HCT116 (cell line): ENCODE measurements around the gene BLOC1S2. TPM values are rescaled to one million over a fixed set of nuclear protein-coding genes. Genes with fewer than 3 reads are reported as not detected.

Source experiments
- ATAC-seq: fragments of 200-7000 bp; cut with Tn5 transposase; 2 replicates; pipeline ENCODE4 v1.9.1; 2020; ENCODE audit warnings: mild to moderate bottlenecking, moderate library complexity
- BruUV-seq: library from RNA; stranded (reverse); fragments of 400-500 nt; replicated peaks from 2 replicates; lab custom pipeline; 2021; lab: Mats Ljungman, UMichigan
- CTCF ChIA-PET: fragments of 300-600 bp; sonication (Branson Sonifier 250); formaldehyde crosslinking; loops from one replicate; lab custom pipeline; 2021; ENCODE audit warnings: antibody characterized with exemption; lab: Charles Lee
- POLR2A ChIA-PET: fragments of 300-600, 350-600 bp; sonication (Branson Sonifier 250); formaldehyde crosslinking; loops from one replicate; lab custom pipeline; 2021; ENCODE audit warnings: antibody characterized with exemption; lab: Charles Lee
- RAD21 ChIA-PET, 2 experiments: fragments of 300-600 bp; sonication (Branson Sonifier 250); formaldehyde crosslinking; loops; one replicate each; lab custom pipeline; 2023; ENCODE audit warnings: low total read pairs in 2 of 2; ENCODE audit not compliant: uncharacterized antibody in 2 of 2, unreplicated experiment in 2 of 2, low non-redundant PET in 1 of 2; lab: Charles Lee
- DNase-seq: peaks from one replicate; pipeline ENCODE4 v3.0.0-alpha.2; 2010; ENCODE audit warnings: low read depth, low spot score
- H2AFZ ChIP-seq: fragments of 200-600 bp; shearing (Covaris generic), sonication (generic); 2 replicates; pipeline ENCODE4 v1.6.1; 2017; ENCODE audit warnings: low read depth, mixed run types, mixed read lengths, antibody characterized with exemption, low read length; ENCODE audit not compliant: poor library complexity, severe bottlenecking
- H3K27ac ChIP-seq: 2 replicates; pipeline ENCODE4 v1.5.1; 2012; ENCODE audit warnings: low read depth, low read length
- H3K27me3 ChIP-seq: fragments of 200-600 bp; sonication (generic); 2 replicates; pipeline ENCODE4 v1.6.1; 2016; ENCODE audit warnings: mixed run types, low read length, mixed read lengths; ENCODE audit not compliant: insufficient read depth
- H3K36me3 ChIP-seq, 2 experiments: fragments of 200-500 bp in 1 of 2; fragments of 200-600 bp in 1 of 2; sonication (Bioruptor generic) in 1 of 2; sonication (generic) in 1 of 2; 2 replicates each; pipeline versions ENCODE4 v1.5.1 to v1.6.1; 2014 to 2016; ENCODE audit warnings: low read length in 2 of 2, inconsistent platforms in 1 of 2, mixed read lengths in 1 of 2, mixed run types in 1 of 2; ENCODE audit not compliant: insufficient read depth in 2 of 2, control insufficient read depth in 1 of 2
- H3K4me1 ChIP-seq, 2 experiments: fragments of 200-600 bp in 1 of 2; sonication (generic) in 1 of 2; 2 replicates each; pipeline versions ENCODE4 v1.5.1 to v1.6.1; 2012 to 2017; ENCODE audit warnings: low read length in 2 of 2, inconsistent platforms in 1 of 2, mild to moderate bottlenecking in 1 of 2, mixed read lengths in 1 of 2, mixed run types in 1 of 2, moderate library complexity in 1 of 2; ENCODE audit not compliant: insufficient read depth in 2 of 2, control insufficient read depth in 1 of 2
- H3K4me2 ChIP-seq: fragments of 200-600 bp; sonication (generic); 2 replicates; pipeline ENCODE4 v1.6.1; 2017; ENCODE audit warnings: mixed run types, low read length, mixed read lengths
- H3K4me3 ChIP-seq, 2 experiments: fragments of 200-600 bp in 1 of 2; sonication (generic) in 1 of 2; replicated peaks in 1 of 2; 2 replicates each; pipeline ENCODE4 v1.5.1; 2011 to 2016; ENCODE audit warnings: low read length in 2 of 2, control low read depth in 1 of 2, low read depth in 1 of 2, mild to moderate bottlenecking in 1 of 2, mixed read lengths in 1 of 2, mixed run types in 1 of 2
- H3K79me2 ChIP-seq: fragments of 200-600 bp; sonication (generic); 2 replicates; pipeline ENCODE4 v1.6.1; 2017; ENCODE audit warnings: mild to moderate bottlenecking, mixed run types, low read length, moderate library complexity, mixed read lengths; ENCODE audit not compliant: insufficient read depth
- H3K9ac ChIP-seq: fragments of 200-600 bp; sonication (generic); 2 replicates; pipeline ENCODE4 v1.6.1; 2016; ENCODE audit warnings: low read length, mixed read lengths
- H3K9me2 ChIP-seq: fragments of 200-600 bp; sonication (generic), shearing (Covaris generic); 2 replicates; pipeline ENCODE4 v1.6.1; 2017; ENCODE audit warnings: mixed run types, mild to moderate bottlenecking, moderate library complexity; ENCODE audit not compliant: insufficient read depth
- H3K9me3 ChIP-seq, 2 experiments: fragments of 200-500 bp in 1 of 2; fragments of 200-600 bp in 1 of 2; sonication (Bioruptor generic) in 1 of 2; sonication (generic) in 1 of 2; 2 replicates each; pipeline ENCODE4 v1.6.1; 2014 to 2017; ENCODE audit warnings: low read length in 2 of 2, mixed read lengths in 2 of 2, inconsistent platforms in 1 of 2, low read depth in 1 of 2, mild to moderate bottlenecking in 1 of 2, mixed run types in 1 of 2, moderate library complexity in 1 of 2; ENCODE audit not compliant: control insufficient read depth in 1 of 2, insufficient read depth in 1 of 2
- H4K20me1 ChIP-seq: fragments of 200-600 bp; sonication (generic), shearing (Covaris generic); 2 replicates; pipeline ENCODE4 v1.6.1; 2017; ENCODE audit warnings: mixed run types, mild to moderate bottlenecking, moderate library complexity; ENCODE audit not compliant: insufficient read depth
- ATF3 ChIP-seq: IDR thresholded peaks from 2 replicates; pipeline ENCODE4 v1.6.1; 2012
- CTCF ChIP-seq, 3 experiments: fragments of 200-600 bp in 1 of 3; sonication (generic) in 1 of 3; IDR thresholded peaks in 2 of 3; conservative IDR thresholded peaks in 1 of 3; 2 replicates each; pipeline ENCODE4 v1.5.1; 2012 to 2017; ENCODE audit warnings: low read depth in 2 of 3, low read length in 2 of 3, antibody characterized with exemption in 1 of 3, borderline replicate concordance in 1 of 3, control low read depth in 1 of 3, mild to moderate bottlenecking in 1 of 3, mixed read lengths in 1 of 3, mixed run types in 1 of 3, moderate library complexity in 1 of 3; ENCODE audit not compliant: insufficient read depth in 1 of 3
- EGR1 ChIP-seq: IDR thresholded peaks from 2 replicates; pipeline ENCODE4 v1.6.1; 2012; ENCODE audit warnings: low read depth
- POLR2A ChIP-seq: IDR thresholded peaks from 2 replicates; pipeline ENCODE4 v1.7.0; 2011; ENCODE audit warnings: borderline replicate concordance; ENCODE audit not compliant: insufficient read depth, insufficient read length; ENCODE audit errors: extremely low read depth
- SIN3A ChIP-seq: IDR thresholded peaks from 2 replicates; pipeline ENCODE4 v1.6.1; 2012; ENCODE audit warnings: low read depth
- YY1 ChIP-seq: IDR thresholded peaks from 2 replicates; pipeline ENCODE4 v1.6.1; 2011; ENCODE audit warnings: low read length, low read depth, moderate library complexity, mild to moderate bottlenecking; ENCODE audit not compliant: insufficient replicate concordance; ENCODE audit errors: extremely low read depth
- ZFX ChIP-seq: fragments of 450-650 bp; IDR thresholded peaks from 2 replicates; pipeline ENCODE4 v1.6.1; 2017
- intact Hi-C: fragments of 100-400 bp; cut with micrococcal nuclease; formaldehyde crosslinking; loops from 2 replicates; pipeline ENCODE4 v1.10.0; 2022
- total RNA-seq: library from RNA; stranded (reverse); gene quantifications from one replicate; pipeline ENCODE4 v1.2.1, GENCODE V29; 2021; ENCODE audit not compliant: unreplicated experiment

BLOC1S2 gene
- total RNA-seq, 1 experiment from 2014 or later: 54.6 TPM

DNA sequence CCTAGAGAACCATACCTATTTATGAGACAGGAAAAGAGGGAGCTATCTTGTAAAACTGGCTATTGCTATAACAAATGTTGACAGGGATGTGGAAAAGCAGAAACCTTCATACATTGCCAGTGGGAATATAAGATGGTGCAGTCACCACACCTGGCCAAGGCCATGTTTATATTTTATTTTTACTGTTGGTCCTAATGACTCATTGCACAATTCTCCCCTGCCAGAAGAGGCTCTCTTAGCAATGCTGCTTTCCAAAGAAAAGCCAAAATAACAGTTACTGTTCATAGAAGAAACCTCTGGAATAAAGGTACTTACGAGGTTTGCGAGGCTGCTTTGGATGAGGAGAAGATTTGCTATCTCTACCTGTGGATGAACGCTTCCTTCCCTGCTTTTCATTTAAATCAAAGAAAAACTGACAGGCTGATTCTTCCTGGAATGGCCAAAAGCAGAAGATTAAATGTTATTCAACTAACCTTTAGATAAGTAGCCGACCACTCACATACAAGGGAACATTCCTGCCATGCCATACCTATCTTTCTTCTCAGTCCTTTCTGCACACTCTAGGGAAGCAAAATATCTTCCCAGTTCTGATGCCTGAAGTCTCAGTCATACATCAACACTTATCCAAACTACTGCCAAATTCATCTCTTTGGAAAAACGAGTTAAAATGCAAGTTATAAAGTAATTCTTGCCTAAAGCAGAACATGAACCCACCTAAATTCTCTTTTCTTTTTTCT lies 40.8 kb downstream of the BLOC1S2 start:
- H3K9me3 ChIP-seq: no peaks in the 10 kb centered on the region
- H4K20me1 ChIP-seq: no peaks in the 10 kb centered on the region
- TF ChIP-seq YY1: no peak
- no peak for TF ChIP-seq POLR2A
- TF ChIP-seq ATF3: no peak
- TF ChIP-seq EGR1: no peak
- no peak for TF ChIP-seq ZFX
- no peak for TF ChIP-seq CTCF (IDR thresholded peaks at IDR 0.05 in 2 of 3, conservative IDR thresholded peaks at IDR 0.05 in 1 of 3; ENCODE audit: borderline replicate concordance in 1 of 3, insufficient read depth in 1 of 3, low read depth in 2 of 3, low read length in 2 of 3)
- TF ChIP-seq SIN3A: no peak
- H3K79me2 ChIP-seq: no peaks in the 10 kb centered on the region; the same call in 1 of the 2 replicates
- no TSS peak for BruUV-seq
- H3K27me3 ChIP-seq: no peaks in the 10 kb centered on the region
- RAD21 ChIA-PET: no interaction called here
- H3K4me1 ChIP-seq: no peaks in the 10 kb centered on the region
- no peak for DNase-seq
- no peak overlapping the region for H3K4me2 ChIP-seq
- H3K4me3 ChIP-seq: no peak overlapping the region
- no peaks in the 10 kb centered on the region for H3K9me2 ChIP-seq
- CTCF ChIA-PET: no interaction called here
- peaks cover 46 to 52% of the 10 kb centered on the region in 2 experiments; a peak in 3 of 4 replicates for H3K36me3 ChIP-seq
- ATAC-seq: no peak
- no peak overlapping the region for H3K9ac ChIP-seq
- intact Hi-C loops: no loop called here
- POLR2A ChIA-PET: no interaction called here
- no peak overlapping the region for H3K27ac ChIP-seq
- no peak overlapping the region for H2AFZ ChIP-seq
